Measurements from ENCODE around the gene NDUFB6.
"Not testable (repeated sequence)": the region's sequence is repeated elsewhere in the genome, so short reads cannot be mapped to it uniquely, and the experiment has no call there.

DNA sequence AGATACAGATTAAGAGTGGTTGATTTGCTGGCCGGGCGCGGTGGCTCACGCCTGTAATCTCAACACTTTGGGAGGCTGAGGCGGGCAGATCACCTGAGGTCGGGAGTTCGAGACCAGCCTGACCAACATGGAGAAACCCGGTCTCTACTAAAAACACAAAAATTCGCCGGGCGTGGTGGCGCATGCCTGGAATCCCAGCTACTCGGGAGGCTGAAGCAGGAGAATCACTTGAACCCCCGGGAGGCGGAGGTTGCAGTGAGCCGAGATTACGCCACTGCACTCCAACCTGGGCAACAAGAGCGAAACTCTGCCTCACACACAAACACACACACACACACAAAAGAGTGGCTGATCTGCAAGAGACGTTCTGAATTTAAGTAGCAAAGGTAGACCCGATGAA, 24.7 kb downstream of the NDUFB6 start:
- not testable (repeated sequence) for TF ChIP-seq BHLHE40 (IDR thresholded peaks at IDR 0.05; ENCODE audit: borderline replicate concordance); SUZ12 (IDR thresholded peaks at IDR 0.05); LEF1 (IDR thresholded peaks at IDR 0.05; ENCODE audit: borderline replicate concordance); NFRKB (IDR thresholded peaks at IDR 0.05); PKNOX1 (IDR thresholded peaks at IDR 0.05); TARDBP (IDR thresholded peaks at IDR 0.05); L3MBTL2 (conservative IDR thresholded peaks at IDR 0.05)
